ENCODE results near the gene LIMA1.
"Not testable (repeated sequence)": the region's sequence is repeated elsewhere in the genome, so short reads cannot be mapped to it uniquely, and the experiment has no call there.

- not testable (repeated sequence) for TF ChIP-seq CTCF, POLR2A (IDR thresholded peaks at IDR 0.05)
These were observed 64.3 kb downstream of the LIMA1 start for GRCh38 chr12:50219001-50219400.

All from thyroid gland (tissue), 4 donors.